Cardiac muscle cell (in vitro differentiated cells and primary cell): Measurements from ENCODE around the gene HDC. TPM values are rescaled to one million over a fixed set of nuclear protein-coding genes. Genes with fewer than 3 reads are reported as not detected.

ENCODE experiments used
- DNase-seq, 2 donors: peaks; one replicate each; pipeline versions ENCODE4 v3.0.0 to v3.0.0-alpha.2; 2010 to 2017; ENCODE audit warnings: low read depth in 1 of 2, low spot score in 1 of 2
- H3K27ac ChIP-seq: fragments of 200-600 bp; sonication (generic); 2 replicates; pipeline ENCODE4 v1.5.1; 2016
- H3K27me3 ChIP-seq: fragments of 200-600 bp; sonication (generic); 2 replicates; pipeline ENCODE4 v1.6.0; 2016; ENCODE audit warnings: control low read depth
- H3K36me3 ChIP-seq: fragments of 200-600 bp; sonication (generic); 2 replicates; pipeline ENCODE4 v1.5.1; 2016; ENCODE audit warnings: control low read depth
- H3K4me1 ChIP-seq: fragments of 200-600 bp; sonication (generic); 2 replicates; pipeline ENCODE4 v1.8.1; 2017; ENCODE audit warnings: low read depth, mild to moderate bottlenecking, mixed run types
- H3K4me3 ChIP-seq: fragments of 200-600 bp; sonication (generic); 2 replicates; pipeline ENCODE4 v1.5.1; 2016; ENCODE audit warnings: mild to moderate bottlenecking
- H3K9me3 ChIP-seq: fragments of 200-600 bp; sonication (generic); 2 replicates; pipeline ENCODE4 v1.5.1; 2017; ENCODE audit warnings: low read depth, mild to moderate bottlenecking, control low read depth
- CTCF ChIP-seq: IDR thresholded peaks from 2 replicates; pipeline ENCODE4 v1.5.1; 2012; ENCODE audit warnings: low read depth, mild to moderate bottlenecking, low read length
- polyA plus RNA-seq: library from polyadenylated mRNA; unstranded; fragments of >200 nt; fragmentation: Nextera tagmentation; extraction: Ambion mirVana; gene quantifications from 2 replicates; pipeline ENCODE4 v1.2.1, GENCODE V29; 2016
- total RNA-seq: library from RNA; depleted of rRNA; stranded (reverse); fragments of >200 nt; gene quantifications from 2 replicates; pipeline ENCODE4 v1.2.3, GENCODE V29; 2016

HDC gene
- total and polyA plus RNA-seq, 2 experiments from 2014 or later: not detected

- peak in 1 of 2 donors; percentile 59 for DNase-seq
- TF ChIP-seq CTCF: no peak
- H3K27me3 ChIP-seq: peaks cover 75% of the 10 kb centered on the region
Measured at GRCh38 chr15:50256188-50257041, 9.1 kb downstream of the HDC start.

DNA sequence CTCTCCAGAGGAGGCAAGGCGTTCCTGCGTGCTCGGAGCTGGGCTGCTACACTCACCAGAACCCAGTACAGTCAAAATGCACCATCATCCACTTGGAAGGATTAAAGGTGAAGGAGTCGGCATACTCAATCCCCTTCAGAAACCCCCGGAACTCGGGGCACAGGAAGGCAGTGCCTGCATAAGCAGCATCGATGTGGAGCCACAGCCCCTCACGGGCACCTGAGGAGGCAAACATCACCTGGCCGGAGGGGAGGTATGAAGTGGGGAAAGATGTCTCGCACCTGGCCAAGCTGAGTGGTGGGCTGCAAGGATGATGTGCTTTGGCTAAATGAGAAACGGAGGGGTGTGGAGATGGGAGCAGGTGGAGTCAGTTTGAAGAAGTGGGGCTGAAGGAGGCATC, 13.0 kb downstream of the HDC start:
- no peak for DNase-seq
- H3K4me1 ChIP-seq: peaks cover 8% of the 10 kb centered on the region
- H3K36me3 ChIP-seq: no peaks in the 10 kb centered on the region
- peaks cover 79% of the 10 kb centered on the region for H3K27me3 ChIP-seq
- H3K9me3 ChIP-seq: no peaks in the 10 kb centered on the region
- no peak overlapping the region for H3K4me3 ChIP-seq
- no peak for TF ChIP-seq CTCF
- no peak overlapping the region for H3K27ac ChIP-seq

More at GRCh38 chr15:50256188-50257041, 9.1 kb downstream of the HDC start:
- H3K36me3 ChIP-seq: no peaks in the 10 kb centered on the region
- H3K4me3 ChIP-seq: no peak overlapping the region
- H3K9me3 ChIP-seq: no peaks in the 10 kb centered on the region
- no peak overlapping the region for H3K27ac ChIP-seq
- no peaks in the 10 kb centered on the region for H3K4me1 ChIP-seq

DNA sequence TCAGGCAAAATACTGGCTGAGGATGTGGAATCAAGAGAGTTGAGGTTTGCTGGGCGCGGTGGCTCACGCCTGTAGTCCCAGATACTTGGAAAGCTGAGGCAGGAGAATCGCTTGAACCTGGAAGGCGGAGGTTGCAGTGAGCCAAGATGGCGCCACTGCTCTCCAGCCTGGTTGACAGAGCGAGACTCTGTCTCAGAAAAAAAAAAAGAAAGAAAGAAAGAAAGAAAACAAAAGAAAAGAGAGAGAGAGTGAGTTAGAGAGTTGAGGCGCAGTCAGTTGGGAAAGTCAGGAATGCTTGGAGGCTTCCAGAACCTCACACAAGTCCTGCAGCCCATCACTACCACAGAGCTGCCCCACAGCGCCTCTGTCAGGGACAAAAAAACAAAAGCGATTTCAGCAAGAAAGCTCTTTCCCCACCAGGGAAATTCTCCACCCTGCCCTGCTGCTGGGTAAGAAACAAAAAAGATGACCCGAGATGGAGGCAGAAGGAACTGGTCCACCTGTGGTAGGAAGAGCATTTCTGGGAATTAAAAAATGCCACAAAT, 13.8 kb downstream of the HDC start:
- DNase-seq: no peak
- Histone ChIP-seq H3K9me3 (no peaks in the 10 kb centered on the region), H3K4me3 (no peak overlapping the region), H3K27ac (no peak overlapping the region), H3K4me1 (peaks cover 8% of the 10 kb centered on the region), H3K27me3 (peaks cover 79% of the 10 kb centered on the region), H3K36me3 (no peaks in the 10 kb centered on the region)
- no peak for TF ChIP-seq CTCF

- peak in 1 of 2 donors; percentile 38 for DNase-seq
- Histone ChIP-seq H3K4me3 (no peak overlapping the region), H3K27me3 (peaks cover 79% of the 10 kb centered on the region), H3K36me3 (no peaks in the 10 kb centered on the region), H3K4me1 (peaks cover 8% of the 10 kb centered on the region), H3K27ac (no peak overlapping the region), H3K9me3 (no peaks in the 10 kb centered on the region)
- TF ChIP-seq CTCF: no peak
Measured at GRCh38 chr15:50250760-50251394, 14.6 kb downstream of the HDC start.

DNA sequence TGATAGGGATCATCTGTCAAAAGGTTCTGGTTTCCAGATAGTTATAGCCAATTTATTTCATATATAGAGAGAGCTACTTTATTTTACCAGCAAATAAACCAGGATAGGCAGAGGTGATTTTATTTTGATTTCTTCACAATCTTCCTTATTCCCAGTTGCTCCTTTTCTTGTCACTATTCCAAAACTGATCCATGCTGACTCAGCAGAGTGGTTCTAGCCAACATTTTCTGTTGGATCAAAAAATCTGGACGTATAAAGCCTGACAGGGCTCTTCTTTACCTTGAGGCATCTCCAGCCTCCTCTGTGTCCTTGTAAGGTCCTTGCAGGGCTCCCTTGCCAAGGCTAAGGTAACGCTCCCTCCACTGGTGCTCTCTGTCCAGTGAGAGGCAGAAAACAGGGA, 15.8 kb downstream of the HDC start:
- peaks cover 80% of the 10 kb centered on the region for H3K27me3 ChIP-seq
- no peak for DNase-seq
- no peak overlapping the region for H3K27ac ChIP-seq
- H3K9me3 ChIP-seq: no peaks in the 10 kb centered on the region
- no peaks in the 10 kb centered on the region for H3K36me3 ChIP-seq
- TF ChIP-seq CTCF: no peak
- H3K4me3 ChIP-seq: no peak overlapping the region
- peaks cover 8% of the 10 kb centered on the region for H3K4me1 ChIP-seq
